ENCODE data around the gene C2CD3.

Gene C2CD3

DNA sequence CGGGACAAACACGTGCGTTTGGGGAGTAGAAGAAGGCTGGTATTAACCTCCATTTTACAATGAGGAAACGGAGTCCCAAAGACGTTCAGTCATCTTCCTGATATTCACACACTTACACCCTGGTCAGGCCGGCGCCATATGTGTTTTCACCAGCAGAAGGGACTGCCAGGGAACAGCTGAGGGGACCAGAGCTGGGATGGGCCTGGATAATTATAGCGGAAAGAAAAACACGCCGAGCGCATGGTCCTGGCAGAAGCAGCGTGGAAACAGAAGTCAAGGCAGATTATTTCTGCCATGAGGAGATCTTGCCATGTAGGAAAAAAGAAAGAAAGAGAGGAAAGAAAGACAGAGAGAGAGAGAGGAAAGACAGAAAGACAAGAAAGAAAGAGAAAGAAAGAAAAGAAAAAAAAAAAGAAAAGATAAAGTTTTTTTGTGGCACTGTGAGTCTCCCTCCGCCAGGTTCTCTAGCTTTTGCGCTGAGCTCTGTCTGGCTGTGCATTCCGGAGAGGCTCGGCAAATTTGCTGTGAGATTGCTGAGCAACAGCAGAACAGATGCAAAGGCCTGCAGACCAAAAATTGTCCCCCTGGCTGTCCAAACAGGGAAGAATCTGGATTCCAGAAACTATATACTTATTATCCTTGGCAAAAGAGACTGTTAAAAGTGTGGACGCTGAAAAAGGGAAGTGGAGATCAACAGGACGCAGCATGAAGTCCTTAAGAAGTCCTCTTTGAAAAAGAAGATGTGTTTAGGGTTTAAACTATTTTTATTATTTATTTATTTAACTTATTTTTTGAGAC, 186.9 kb downstream of the C2CD3 start:
- Mint-ChIP-seq H3K27ac (peak overlapping the region; percentile 98), H3K4me3 (peak overlapping the region; percentile 99), H3K4me1 (peaks cover 47% of the 10 kb centered on the region), H3K36me3 (peaks cover 44% of the 10 kb centered on the region), H3K9me3 (no peaks in the 10 kb centered on the region)
- DNase-seq (ENCODE audit: low spot score in 2 of 2) = no peak
- ATAC-seq = no peak

DNA sequence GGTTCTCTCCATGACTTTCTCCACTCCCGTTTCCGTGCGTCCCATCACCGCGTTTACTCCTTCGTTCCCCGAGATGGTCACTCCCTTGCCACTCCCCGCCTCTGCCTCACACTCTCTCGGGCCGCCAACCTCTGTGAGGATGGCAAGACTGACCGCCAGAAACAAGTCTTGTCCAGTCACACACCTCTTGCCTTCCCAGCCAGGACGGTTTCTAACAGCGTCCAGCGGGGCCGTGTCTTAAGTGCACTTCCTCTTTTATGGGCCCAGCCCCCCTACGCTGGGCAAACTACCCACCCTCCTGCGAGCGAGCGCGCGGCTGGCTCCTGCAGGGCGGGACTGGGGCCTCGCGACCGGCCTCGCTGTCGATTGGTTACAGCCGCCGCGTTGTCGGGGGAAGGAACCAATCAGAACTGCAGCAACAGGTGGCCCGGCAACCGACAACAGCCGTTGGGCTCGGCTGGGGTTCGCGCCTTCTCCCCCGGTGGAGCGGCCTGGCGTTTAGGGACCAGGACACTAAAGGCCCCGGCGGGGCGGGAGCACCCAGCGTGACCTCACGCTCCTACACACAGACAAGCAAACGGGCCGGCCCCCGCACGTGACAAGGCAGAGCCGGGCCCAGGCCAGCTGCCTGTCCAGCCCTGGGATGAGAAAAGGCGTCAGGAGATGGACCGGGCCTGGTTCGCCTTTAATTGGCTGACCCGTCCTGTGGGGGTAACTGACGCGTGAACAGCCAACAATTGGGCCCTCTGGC, 187.6 kb downstream of the C2CD3 start:
- H3K4me1 Mint-ChIP-seq = peaks cover 55% of the 10 kb centered on the region
- DNase-seq (ENCODE audit: low spot score in 2 of 2) = peak; percentile 80 to 96
- peak overlapping the region; percentile 98 for H3K27ac Mint-ChIP-seq
- peak; percentile 89 for ATAC-seq
- peak overlapping the region; percentile 99 for H3K4me3 Mint-ChIP-seq
- H3K36me3 Mint-ChIP-seq = peaks cover 52% of the 10 kb centered on the region
- H3K9me3 Mint-ChIP-seq = no peaks in the 10 kb centered on the region

DNA sequence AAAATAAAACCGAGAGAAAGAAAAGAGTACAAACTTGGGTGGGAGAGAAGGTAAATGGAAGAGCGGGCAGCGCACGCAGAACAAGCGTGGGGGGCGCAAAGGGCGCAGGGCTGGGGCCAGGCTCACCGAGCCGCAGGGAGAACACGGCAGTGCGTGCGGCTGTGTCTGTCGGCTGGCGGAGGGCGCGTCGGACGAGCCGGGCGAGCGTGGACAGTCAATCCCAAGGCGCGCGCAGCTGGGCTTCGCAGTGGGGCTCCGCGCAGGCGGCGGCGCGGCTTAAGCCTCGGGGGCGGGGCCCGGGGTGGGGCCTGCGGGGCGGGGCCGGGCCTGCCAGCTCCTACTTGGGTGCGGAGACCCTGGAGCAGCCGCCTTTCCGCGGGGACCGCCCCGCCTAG, 188.2 kb downstream of the C2CD3 start, which contains the start of gene UCP2:
Gene UCP2, minus strand, starts transcription at position 249 of the 395 bp plus-strand sequence. CDS start 4,465 bp downstream, outside the sequence.
- peaks cover 57% of the 10 kb centered on the region for H3K36me3 Mint-ChIP-seq
- DNase-seq (ENCODE audit: low spot score in 2 of 2) = peak in 1 of 2 donors; percentile 79
- ATAC-seq = peak; percentile 84
- peak within 1 kb of the TSS; percentile 99 for H3K4me3 Mint-ChIP-seq
- peaks cover 61% of the 10 kb centered on the region for H3K4me1 Mint-ChIP-seq
- H3K9me3 Mint-ChIP-seq = no peaks in the 10 kb centered on the region
- H3K27ac Mint-ChIP-seq = peak within 1 kb of the TSS; percentile 98

GRCh38 chr11:73981051-73981805, 189.6 kb downstream of the C2CD3 start:
- Mint-ChIP-seq H3K36me3 (peaks cover 71% of the 10 kb centered on the region), H3K9me3 (no peaks in the 10 kb centered on the region), H3K4me1 (peaks cover 75% of the 10 kb centered on the region), H3K4me3 (peak overlapping the region; percentile 99), H3K27ac (peak overlapping the region; percentile 98)
- DNase-seq (ENCODE audit: low spot score in 2 of 2) (peak in 1 of 2 donors; percentile 60), ATAC-seq (no peak)

GRCh38 chr11:73980001-73980961, 190.5 kb downstream of the C2CD3 start:
- Mint-ChIP-seq H3K36me3 (peaks cover 81% of the 10 kb centered on the region), H3K27ac (peak overlapping the region; percentile 98), H3K4me3 (peak overlapping the region; percentile 99), H3K4me1 (peaks cover 79% of the 10 kb centered on the region), H3K9me3 (no peaks in the 10 kb centered on the region)
- ATAC-seq = peak; percentile 49
- DNase-seq (ENCODE audit: low spot score in 2 of 2) = peak; percentile 37 to 76

- Mint-ChIP-seq H3K4me3 (peak overlapping the region; percentile 99), H3K9me3 (no peaks in the 10 kb centered on the region), H3K36me3 (peaks cover 97% of the 10 kb centered on the region), H3K27ac (peak overlapping the region; percentile 98), H3K4me1 (peaks cover 89% of the 10 kb centered on the region)
- ATAC-seq (no peak), DNase-seq (ENCODE audit: low spot score in 2 of 2) (no peak)
Observed at GRCh38 chr11:73978576-73979086, 192.2 kb downstream of the C2CD3 start.

GRCh38 chr11:73977856-73978519, 192.8 kb downstream of the C2CD3 start:
- peaks cover 100% of the 10 kb centered on the region for H3K36me3 Mint-ChIP-seq
- ATAC-seq (no peak), DNase-seq (ENCODE audit: low spot score in 2 of 2) (no peak)
- H3K4me3 Mint-ChIP-seq = peak overlapping the region; percentile 99
- peaks cover 89% of the 10 kb centered on the region for H3K4me1 Mint-ChIP-seq
- H3K27ac Mint-ChIP-seq = peak overlapping the region; percentile 98
- no peaks in the 10 kb centered on the region for H3K9me3 Mint-ChIP-seq

DNA sequence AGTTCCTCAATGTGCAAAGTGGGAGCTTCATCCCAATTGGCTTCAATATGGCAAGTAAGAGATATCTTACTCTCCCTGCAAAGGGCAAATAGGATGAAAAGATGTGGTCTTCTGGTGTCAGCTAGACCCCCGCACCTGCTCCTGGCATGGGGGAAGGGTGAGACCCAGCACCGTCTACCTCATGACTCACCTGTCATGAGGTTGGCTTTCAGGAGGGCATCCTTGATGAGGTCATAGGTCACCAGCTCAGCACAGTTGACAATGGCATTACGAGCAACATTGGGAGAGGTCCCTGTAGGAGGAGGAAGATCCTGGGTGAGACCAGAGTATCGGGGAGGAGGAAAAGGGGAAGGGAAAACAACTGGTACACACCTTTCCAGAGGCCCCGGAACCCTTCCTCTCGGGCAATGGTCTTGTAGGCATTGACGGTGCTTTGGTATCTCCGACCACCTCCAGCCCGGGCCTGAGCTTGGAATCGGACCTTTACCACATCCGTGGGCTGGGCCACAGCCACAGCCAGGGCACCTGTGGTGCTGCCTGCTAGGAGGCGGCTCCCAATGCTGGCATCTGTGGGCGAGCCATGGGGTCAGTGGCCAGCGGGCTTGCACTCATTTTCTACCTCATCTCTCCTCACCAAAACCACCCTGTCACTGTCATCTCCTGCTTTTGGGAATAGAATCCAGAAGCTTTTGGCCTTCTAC, 194.2 kb downstream of the C2CD3 start:
- Mint-ChIP-seq H3K27ac (peak overlapping the region; percentile 98), H3K4me3 (peak overlapping the region; percentile 99), H3K9me3 (no peaks in the 10 kb centered on the region), H3K36me3 (peaks cover 98% of the 10 kb centered on the region), H3K4me1 (peaks cover 98% of the 10 kb centered on the region)
- ATAC-seq (no peak), DNase-seq (ENCODE audit: low spot score in 2 of 2) (no peak)

- H3K4me3 Mint-ChIP-seq = peak overlapping the region; percentile 99
- ATAC-seq = no peak
- H3K4me1 Mint-ChIP-seq = peaks cover 98% of the 10 kb centered on the region
- no peaks in the 10 kb centered on the region for H3K9me3 Mint-ChIP-seq
- peak overlapping the region; percentile 98 for H3K27ac Mint-ChIP-seq
- peaks cover 92% of the 10 kb centered on the region for H3K36me3 Mint-ChIP-seq
- peak in 1 of 2 donors; percentile 48 for DNase-seq (ENCODE audit: low spot score in 2 of 2)
Observed at GRCh38 chr11:73975479-73975757, 195.4 kb downstream of the C2CD3 start.

GRCh38 chr11:73974604-73975478, 196.0 kb downstream of the C2CD3 start:
- Mint-ChIP-seq H3K36me3 (peaks cover 91% of the 10 kb centered on the region), H3K4me3 (peak overlapping the region; percentile 99), H3K27ac (peak overlapping the region; percentile 98), H3K4me1 (peaks cover 98% of the 10 kb centered on the region), H3K9me3 (no peaks in the 10 kb centered on the region)
- ATAC-seq = no peak
- no peak for DNase-seq (ENCODE audit: low spot score in 2 of 2)

- H3K36me3 Mint-ChIP-seq = peaks cover 79% of the 10 kb centered on the region
- no peaks in the 10 kb centered on the region for H3K9me3 Mint-ChIP-seq
- H3K4me3 Mint-ChIP-seq = peak overlapping the region; percentile 99
- H3K4me1 Mint-ChIP-seq = peaks cover 96% of the 10 kb centered on the region
- DNase-seq (ENCODE audit: low spot score in 2 of 2) (no peak), ATAC-seq (no peak)
- peak overlapping the region; percentile 98 for H3K27ac Mint-ChIP-seq
Observed at GRCh38 chr11:73972620-73973449, 198.0 kb downstream of the C2CD3 start.

DNA sequence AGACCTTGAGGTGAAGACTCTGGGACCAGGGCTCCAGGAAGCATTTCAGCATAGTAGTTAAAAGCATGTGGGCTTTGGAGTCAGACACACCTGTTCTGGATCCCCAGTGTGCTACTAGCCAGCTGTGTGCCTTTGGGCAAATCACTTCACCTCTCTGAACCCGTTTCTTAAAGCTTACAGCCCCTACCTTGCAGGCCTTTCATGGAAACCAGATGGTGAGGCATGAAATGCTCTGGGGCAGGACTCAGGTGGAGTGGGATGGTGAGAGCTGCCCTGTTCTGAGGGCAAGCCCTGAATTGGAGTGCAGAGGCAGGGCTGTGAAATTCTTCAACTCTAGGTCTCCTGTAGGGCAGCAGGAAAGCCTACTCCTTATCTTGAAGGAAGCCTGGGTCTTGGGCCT, 198.6 kb downstream of the C2CD3 start:
- Mint-ChIP-seq H3K36me3 (peaks cover 78% of the 10 kb centered on the region), H3K4me1 (peaks cover 89% of the 10 kb centered on the region), H3K4me3 (no peak overlapping the region), H3K9me3 (no peaks in the 10 kb centered on the region), H3K27ac (peak overlapping the region; percentile 98)
- DNase-seq (ENCODE audit: low spot score in 2 of 2) = no peak
- ATAC-seq = no peak

All from stimulated activated effector memory CD8-positive, alpha-beta T cell treated with anti-CD3 and anti-CD28 coated beads, Interleukin-12 subunit alpha, Interleukin-12 subunit beta, amount 100 ng/mL, for 72 hours (primary cell).